Dermis microvascular lymphatic vessel endothelial cell (primary cell): ENCODE results near the gene CMTM8. TPM values are rescaled to one million over a fixed set of nuclear protein-coding genes. Genes with fewer than 3 reads are reported as not detected.
A peak's percentile ranks its signal among the peaks of the same experiment; 100 is the strongest.
"Not testable (repeated sequence)": the region's sequence is repeated elsewhere in the genome, so short reads cannot be mapped to it uniquely, and the experiment has no call there.

Source experiments
- DNase-seq, 2 donors: peaks; one replicate each; pipeline versions ENCODE4 v3.0.0 to v3.0.0-alpha.2; 2010; ENCODE audit warnings: low read depth in 2 of 2
- total RNA-seq: library from RNA; depleted of rRNA; stranded (reverse); fragments of >200 nt; gene quantifications from 2 replicates; pipeline ENCODE4 v1.2.1, GENCODE V29; 2014

CMTM8 gene, protein sequence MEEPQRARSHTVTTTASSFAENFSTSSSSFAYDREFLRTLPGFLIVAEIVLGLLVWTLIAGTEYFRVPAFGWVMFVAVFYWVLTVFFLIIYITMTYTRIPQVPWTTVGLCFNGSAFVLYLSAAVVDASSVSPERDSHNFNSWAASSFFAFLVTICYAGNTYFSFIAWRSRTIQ
- 1.7 and 2.9 TPM in 2 replicates for total RNA-seq

DNA sequence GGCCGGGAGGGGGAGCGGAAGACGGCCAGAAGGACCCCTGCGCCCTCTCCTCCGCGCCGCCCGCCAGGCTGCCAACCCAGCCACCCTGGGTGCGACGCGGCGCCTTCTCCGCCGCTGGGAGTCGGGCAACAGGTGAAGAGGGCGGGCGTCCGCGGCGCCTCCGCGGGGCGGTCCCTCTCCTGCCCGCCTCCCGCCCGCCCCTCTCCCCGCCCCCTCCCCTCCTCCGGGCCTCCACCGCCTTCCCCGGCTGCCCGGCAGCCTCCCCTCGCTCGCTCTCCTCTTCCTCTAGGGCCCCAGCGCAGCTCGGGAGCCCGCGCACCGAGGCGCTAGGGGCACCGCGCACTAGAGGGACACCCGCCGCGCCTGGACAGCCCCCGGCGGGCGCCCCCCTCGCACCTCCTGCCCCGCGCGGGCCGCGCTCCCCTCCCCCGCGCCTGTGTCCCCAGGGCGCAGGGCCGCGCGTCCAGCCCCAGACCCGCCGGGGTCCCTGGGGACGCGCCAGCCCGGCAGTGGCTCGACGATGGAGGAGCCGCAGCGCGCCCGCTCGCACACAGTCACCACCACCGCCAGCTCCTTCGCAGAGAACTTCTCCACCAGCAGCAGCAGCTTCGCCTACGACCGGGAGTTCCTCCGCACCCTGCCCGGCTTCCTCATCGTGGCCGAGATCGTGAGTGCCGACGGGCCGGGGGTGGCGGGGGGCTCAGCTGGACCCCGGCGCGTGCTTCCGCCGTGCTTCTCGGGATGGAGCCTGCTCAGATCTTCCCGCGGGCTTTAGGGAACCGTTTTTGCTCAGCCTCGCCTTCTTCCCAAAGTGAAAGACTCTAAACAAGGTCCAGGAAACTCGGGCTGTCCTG lies at the start of gene CMTM8:
Gene CMTM8 (plus strand): TSS at position 228 of the 854 bp plus-strand sequence. CDS start 293 bp downstream, at position 521.
- peak in 1 of 2 donors; percentile 69 for DNase-seq

DNA sequence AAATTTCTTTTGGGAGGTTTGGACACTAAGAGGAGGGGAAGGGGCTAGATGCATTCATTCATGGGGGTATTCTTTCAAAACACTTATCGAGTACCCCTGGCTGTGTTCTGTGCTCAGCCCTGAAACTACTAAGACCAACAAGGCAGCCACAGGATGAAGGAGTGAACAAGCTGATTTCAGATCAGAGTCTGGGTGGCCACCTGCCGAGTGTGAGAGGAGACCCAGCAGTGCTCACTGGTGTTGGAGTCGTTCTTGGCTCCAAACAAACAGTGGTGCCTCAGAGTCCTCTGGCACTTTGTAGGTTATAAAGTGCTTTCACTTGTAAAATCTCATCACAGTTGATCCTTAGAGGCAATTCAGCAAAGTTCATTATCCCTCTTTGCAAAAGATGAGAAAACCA lies 48.8 kb upstream of the CMTM8 start:
- no peak for DNase-seq

DNA sequence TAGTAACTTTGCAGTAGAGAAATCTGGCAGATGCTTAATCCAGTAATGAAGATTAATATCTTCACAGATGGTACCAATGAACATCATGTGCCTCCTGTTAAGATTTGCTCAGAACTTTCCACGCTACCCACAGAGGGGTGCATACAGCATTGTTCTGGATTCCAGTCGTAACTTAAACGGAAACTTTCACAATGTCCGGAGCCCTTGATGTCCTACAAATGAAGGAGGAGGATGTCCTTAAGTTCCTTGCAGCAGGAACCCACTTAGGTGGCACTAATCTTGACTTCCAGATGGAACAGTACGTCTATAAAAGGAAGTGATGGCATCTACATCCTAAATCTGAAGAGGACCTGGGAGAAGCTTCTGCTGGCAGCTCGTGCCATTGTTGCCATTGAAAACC lies 47.9 kb upstream of the CMTM8 start:
- DNase-seq: not testable (repeated sequence)

DNA sequence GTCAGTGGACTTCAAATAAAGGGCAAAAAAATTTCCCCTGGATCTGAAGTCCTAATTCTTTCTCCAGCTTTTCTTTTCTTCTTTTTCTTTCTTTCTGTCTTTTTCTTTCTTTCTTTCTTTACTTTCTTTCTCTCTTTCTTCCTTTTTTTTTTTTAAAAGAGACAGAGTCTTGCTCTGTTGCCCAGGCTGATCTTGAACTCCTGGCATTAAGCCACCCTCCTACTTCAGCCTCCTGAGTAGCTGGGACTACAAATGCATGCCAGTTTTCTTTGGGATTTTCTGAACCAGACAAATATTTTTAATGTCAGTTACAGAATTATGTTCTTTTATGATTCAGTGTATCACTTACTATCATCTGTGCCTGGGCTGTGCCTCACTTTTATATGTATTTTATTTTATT lies 45.4 kb upstream of the CMTM8 start:
- no peak for DNase-seq

DNA sequence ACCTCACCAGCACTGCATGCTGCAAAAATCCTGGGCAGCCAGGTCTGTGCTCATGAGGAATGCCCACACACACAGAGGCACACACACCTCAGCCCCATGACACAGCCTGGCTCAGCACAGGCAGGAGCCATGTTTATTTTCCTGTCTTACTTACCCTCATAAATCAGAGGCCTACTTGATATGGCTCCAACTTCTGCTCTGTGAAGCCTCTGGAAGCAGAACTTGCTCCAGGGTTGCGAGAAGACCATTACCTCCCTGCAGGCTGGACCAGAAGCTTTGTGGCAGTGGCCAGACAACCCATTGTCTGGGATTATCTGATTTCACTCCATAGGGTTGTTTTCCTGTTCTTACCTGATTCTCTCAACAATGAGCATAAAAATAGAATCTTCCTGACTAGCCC lies 43.8 kb upstream of the CMTM8 start:
- DNase-seq: peak in 1 of 2 donors; percentile 68

DNA sequence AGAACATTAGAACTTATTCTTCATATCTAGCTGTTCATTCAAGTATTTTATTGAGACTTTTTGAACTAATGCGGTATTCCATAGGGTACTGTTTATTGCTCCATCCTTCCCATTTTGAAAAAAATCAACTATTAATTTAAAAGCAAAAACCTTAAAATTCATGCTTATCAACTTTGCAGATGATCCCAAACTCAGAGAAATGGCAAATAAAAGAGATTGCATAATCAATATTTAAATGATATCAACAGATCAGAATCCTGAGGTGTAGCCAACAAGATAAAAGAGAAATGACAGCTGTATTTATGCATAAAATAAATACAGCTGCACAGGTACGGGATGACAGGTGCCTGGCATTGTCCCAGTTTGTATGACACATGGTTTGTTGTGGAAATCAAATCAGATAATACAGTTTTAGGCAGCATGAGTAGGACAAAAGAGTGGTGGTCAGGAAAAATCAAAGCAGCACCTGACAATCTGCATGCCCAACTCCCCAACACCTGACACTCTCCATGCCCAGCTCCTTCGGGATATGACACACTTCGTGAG lies 42.4 kb upstream of the CMTM8 start:
- DNase-seq: peak in 1 of 2 donors; percentile 25

DNA sequence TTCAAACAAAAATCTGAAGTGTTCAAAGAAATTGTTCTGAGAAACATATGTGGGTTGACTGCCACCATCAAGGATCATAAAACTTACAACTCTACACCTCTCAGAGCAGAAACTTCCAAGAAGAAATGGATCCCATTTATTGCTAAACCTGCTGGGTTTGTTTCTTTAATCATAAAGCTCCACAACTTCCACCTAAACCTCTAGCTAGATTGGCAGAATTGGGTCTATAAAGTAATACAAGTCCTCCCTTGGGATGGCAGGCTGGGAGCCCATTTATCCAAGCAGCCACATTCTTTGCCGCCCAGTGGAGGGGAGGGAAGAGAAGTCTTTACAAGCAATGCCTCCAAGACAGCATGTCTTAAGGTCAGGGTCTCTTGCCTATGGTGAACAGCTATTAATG lies 40.5 kb upstream of the CMTM8 start:
- DNase-seq: no peak

DNA sequence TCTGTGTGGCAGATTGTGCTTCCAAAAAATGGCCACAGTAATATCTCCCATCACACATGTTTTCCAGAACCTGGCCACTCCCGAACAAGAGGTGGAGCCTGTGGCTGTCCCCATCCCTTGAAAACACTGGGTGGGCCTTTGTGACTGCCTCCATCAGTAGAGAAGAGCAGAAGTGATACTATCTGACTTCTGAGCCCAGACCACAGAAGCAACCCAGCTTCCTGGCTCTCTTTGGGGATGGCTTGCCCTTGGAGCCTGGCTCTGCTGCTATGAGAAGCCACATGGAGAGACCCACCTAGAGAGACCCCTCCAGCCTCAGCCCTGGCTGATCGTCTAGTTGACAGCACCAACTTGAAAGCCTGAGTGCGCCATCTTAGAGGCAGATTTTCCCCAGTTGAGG lies 39.8 kb upstream of the CMTM8 start:
- DNase-seq: no peak

DNA sequence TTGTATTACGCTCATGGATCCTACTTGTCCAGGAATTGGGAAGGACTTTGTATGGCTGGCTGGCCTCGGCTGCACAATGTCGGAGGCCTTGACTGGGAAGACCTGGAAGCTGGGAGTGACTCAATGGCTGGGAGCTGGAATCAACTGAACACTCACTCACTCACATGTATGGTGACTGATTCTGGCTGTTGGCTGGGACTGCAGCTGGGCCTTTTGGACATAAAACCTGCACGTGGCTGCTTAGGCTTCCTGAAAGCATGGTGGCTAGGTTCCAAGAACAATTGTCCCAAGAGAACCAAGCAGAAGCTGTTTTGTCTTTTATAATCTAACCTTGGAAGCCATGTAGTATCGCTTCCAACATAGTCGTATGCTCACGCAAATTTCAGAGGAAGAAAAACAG lies 38.0 kb upstream of the CMTM8 start:
- DNase-seq: peak; percentile 93 to 96

DNA sequence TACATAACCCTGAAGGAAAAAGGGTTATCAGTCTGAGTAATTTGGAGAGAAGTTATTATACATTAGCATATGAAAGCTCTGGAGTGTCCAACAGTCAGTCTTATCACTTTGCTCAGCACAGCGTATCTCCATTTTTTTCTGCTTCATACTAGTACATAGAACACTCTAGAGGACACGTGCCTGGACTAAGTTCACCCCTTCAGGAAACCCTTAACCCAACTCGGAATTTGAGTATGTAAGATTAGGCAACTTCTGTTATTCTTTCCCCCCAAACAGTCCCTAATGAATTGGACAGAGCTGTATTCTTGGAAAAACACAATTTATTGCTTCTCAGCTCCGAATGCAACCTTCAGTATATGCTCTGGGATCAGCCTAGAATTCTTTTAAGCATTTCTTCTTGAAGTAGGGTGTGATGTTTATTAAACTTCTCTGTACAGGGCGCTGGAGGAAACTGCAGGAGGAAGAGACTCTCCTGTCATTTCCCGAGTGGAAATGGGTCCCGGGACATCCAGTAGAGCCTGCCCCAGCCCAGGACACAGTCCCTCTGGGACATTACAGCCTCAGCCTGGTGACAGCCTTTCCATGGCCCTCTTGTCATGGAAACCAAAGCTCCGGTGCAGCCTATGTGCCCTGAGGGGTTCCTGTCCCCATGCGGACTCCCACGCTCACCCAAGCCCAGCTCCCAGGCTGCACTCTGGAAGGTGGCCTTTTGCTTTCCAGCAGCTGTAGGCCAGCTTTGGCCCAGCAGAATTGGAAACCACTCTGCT lies 37.3 kb upstream of the CMTM8 start:
- DNase-seq: peak in 1 of 2 donors; percentile 38

DNA sequence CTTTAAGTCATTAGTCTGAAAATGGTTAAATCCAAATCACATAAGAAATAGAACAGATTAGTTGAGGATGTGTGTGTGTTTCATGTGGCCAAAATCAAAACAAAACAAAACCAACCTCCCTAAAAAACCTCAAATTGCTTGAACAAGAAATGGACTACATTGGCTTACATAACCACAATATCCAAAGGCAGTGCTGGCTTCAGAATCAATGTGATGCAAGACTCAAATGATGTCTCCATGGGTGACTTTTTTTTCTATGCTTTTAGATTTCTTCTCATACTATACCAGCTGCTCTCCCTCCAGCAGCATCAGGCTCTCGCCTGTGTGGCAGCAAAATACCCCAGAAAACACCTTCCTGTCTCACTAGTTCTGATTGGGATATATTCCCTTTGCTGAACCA lies 36.0 kb upstream of the CMTM8 start:
- DNase-seq: no peak

DNA sequence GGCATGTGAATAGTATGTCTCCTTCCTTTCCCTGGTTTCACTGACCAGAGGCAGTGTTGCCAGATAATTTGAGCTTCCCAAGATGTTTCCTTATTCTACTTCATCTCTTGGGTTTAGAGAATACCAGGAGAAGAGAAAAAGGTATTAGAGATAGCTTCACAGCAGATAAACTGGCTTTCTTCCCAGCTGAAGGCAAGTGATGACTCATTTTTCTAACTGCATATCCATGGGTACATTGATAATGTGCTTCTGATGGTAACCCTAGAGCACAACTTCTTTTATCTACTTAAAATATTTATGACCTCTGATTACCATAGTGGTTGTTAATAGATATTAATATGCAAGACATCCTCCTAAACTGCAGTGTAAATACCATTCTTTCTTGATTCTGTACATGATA lies 34.6 kb upstream of the CMTM8 start:
- DNase-seq: peak in 1 of 2 donors; percentile 52

DNA sequence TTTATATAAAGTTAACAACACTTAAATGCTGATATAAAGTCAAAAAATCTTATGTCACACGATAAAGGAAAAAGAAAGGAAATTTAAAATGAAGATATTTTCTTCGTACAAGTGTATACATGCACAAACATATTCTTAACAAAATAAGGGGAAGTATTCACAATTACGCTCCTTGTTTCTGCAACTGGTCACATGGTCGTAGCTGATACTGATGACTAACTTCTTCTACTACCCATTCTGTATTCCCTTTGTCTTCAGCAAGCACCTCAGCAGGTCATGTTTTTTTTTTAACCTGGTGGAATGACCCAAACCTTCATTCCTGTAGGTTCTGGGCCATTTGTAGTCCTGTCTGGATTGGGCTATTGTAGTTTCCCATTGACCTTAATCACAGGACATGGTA lies 30.0 kb upstream of the CMTM8 start:
- DNase-seq: no peak

DNA sequence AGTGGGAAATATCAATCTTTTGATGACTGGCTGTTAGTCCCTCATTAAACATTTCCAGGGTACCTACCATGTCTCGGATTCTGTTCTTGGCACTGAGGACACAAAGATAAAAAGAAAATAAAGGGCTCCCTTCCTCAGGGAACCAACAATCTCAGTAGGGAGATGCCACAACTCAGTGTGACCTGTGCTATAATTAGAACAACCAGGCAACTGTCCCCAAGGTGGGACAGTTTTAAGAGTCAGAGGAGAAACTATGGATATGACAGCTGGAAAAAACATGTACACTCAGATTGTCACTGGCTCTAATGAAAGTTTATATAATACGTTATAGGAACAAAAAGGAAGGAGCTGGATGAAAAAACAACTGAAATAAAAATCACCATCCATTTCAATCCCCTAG lies 23.3 kb upstream of the CMTM8 start:
- no peak for DNase-seq

DNA sequence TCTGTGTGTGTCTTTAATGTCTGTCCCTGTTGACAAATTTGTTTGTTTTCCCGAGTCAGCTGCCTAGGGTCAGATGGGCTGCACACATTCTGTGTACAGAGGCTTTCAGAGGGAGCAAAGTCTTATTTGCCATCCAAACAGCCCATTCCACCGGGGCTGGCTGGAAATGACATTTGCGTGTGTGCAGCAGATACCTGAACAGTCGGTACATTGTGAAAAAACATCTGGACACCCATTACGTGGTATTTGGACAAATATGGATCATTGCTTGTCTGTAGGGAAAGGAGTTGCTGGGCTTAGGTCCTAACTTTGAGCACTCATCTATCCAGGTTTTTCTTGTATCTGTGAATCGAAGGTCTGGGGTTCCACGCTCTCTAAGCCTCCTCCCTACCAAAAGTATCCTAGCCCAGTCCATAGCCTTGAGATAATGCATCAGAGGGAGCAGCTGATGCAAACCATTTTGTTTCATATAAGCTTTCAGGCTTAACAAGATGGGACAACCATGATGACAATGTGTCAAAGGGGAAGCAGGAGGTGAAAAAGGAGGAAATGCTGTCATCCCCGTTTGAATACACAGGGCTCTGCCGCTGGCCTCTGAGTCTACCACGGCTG lies 22.2 kb upstream of the CMTM8 start:
- DNase-seq: peak in 1 of 2 donors; percentile 31

DNA sequence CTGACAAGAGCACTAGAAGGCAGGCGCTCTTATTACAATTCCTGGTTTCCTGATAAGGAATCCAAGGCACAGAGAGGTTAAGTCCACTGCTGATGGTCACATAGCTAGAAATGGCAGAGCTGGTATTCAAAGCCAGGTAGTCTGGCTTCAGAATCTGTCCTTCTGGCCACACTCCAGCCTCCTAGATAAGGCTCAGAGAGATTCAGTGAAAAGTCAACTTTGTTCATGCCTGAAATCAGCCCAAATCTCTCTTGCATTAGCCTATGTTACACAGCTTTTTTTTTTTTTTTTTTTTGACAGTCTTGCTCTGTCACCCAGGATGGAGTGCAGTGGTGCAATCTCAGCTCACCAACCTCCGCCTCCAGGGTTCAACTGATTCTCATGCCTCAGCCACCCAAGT lies 21.1 kb upstream of the CMTM8 start:
- DNase-seq: no peak

DNA sequence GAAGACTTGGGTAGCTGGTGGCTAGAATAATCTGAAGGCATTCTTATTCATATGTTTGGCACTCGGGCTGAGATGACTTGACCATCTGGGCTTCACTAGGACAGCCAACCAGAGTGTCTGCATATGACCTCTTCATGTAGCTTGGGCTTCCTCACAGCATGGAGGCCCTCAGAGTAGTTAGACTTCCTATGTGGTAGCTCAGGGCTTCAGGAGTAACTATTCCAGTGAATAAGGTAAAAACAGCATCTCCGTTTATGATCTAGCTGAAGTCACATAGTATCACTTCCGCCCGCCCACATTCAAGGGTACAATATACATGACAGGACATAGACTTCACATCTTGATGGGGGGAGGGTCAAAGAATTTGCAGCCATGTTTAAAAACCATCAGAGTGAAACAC lies 18.9 kb upstream of the CMTM8 start:
- DNase-seq: no peak

DNA sequence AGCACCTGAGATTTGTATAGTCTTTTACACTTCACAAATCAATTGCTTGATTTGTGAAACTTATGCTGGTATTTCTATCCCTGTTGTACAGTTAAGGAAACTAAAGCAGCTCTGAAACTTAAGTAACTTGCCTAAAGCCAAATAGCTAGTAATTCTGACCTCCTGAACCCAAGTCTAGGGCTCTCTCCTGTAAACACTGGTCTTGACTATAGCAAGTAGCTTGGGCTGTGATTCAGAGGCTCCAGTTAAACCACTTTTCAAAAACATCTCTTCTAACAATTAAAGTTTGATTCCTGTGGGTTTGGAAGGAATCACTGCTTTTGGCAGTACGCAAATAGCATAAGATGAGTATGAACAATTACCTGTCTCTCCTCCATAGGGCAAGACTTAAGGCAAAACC lies 18.5 kb upstream of the CMTM8 start:
- no peak for DNase-seq

DNA sequence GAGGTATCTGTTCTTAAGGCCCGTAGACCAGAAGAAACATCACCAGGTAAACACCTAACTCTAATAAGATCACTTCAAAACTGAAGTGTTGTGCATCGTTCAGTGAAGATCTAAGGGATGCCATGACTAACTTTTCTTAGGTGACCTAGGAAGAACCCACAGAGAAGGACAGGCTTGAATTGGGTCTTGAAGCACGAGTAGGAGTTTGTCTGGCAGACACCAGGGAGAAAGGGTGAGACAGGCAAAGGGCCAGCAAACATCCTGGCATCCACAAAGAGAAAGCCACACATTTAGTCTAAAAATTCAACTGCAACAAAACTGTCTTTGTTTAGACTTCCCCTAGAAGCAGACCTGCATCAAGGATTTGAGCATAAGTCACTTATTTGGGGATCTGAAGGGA lies 15.5 kb upstream of the CMTM8 start:
- DNase-seq: no peak

DNA sequence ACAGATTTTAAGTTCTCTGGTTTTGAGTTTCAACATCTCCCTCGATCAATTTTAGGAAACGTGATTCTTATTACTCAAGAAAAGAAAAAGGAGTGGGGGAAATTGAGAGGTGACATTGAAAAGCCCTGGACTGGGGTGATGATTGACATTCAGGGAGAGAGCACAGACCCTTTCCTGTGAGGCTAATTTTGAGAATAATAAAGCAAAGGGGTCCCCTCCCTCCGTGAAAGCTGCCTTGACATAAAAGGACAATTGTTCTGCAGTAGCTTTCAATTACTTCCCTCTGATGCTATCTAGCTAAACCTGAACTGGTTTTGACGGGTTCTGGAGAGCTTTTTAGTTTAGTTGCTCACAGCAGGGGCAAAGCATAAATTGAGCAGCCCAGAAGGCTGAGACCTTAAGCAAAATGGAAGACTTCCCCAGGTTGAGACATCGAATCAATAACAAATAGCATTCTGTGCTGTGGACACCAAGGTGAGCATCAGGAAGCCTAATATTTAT lies 14.4 kb upstream of the CMTM8 start:
- DNase-seq: no peak

DNA sequence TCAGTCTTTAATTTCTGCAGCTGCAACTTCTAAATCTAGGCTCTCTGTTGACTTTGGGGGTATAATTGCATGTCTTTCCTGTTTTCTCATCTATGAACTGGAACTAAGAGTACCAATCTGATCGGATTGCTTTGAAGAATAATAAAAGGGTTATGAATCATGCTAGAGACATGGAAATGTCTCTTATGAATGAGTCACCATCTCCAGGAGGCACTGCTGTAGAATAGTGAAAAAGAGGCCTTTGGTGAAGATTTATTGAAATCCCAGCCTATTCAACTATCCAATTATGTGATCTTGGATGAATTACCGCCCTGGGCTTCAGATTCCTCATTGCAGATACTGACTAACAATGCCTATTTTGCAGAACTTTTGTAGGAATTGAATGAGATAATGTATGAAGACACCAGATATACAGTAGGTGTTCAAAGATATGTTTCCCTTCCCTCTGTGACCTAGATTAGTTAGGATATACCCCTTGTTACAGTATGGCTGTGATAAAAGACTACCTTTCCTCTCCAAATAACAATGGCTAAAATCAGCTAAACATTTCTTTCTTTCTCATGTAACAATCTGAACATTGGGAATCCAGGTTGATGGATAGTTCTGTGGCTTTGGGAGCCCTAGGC lies 11.5 kb upstream of the CMTM8 start:
- peak in 1 of 2 donors; percentile 80 for DNase-seq
